Middle frontal gyrus (tissue), 1 donor: ENCODE data around the gene PRKN.

ENCODE experiments used
- DNase-seq: peaks from one replicate; pipeline ENCODE4 v3.0.0-alpha.2; 2015; ENCODE audit warnings: low spot score; ENCODE audit errors: extremely low spot score

The PRKN gene

DNA sequence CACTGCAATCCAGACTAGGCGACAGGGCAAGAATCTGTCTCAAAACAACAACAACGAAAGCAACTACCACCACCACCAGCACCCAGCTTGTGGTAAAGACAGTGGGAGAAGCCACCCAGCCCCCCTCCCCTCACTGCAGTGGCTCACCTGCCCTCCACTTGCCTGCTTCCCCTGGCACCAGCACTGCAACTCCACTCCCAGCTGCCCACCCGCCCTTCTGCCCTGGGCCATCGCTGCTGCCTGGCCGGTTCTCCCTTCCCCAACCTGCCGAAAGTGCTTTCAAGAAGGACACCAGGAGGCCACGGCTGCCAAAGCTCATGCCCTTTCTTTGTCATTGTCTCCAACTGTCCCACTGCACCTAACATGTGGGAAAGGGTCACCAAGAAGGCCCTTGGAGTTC, 1359.1 kb downstream of the PRKN start:
- DNase-seq: no peak

DNA sequence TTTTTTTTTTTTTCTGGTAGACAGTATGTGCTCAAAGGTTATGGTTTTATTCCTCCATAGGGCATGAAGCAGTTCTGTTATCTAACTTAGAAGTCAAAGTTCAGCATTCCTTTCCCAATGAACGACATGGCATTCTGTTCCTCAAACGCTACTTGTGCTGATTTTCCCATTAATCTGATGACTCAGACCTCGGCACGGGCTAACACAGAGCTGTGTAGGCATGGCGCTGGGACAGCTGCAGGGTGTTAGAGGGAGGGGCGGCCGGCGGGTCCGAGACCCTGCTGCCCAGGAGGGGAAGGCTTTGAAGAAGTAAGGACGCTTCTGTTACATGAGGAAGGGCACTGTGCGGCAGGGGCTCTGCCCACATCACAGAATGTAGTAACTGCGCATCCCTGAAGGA, 1360.1 kb downstream of the PRKN start:
- no peak for DNase-seq

DNA sequence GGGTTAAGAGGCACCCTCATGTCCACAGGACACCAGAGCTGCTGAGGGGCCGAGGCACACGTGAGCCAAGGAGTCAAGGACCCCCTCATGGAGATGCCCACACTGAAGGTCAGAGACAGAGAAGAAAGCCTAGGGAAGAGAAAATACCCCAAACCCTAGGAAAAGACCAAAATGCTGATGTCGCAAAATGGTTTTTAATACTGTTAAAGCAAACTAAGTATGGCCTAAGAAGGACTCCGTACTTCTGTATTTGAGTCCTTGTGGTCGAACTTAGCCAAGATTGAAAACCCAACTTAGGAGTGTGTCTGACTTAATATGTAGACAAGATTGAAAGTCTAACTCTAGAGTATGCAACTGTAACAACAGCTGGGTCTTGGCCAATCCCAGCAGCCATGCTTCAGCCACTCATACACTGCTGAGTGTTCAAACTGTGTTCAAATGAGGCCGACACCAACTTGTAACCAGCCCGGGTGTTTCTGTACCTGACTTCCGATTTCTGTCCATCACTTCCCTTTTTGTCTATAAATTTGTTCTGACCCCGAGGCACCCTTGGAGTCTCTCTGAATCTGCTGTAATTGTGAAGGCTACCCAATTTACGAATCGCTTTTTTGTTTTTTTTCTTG, 1361.2 kb downstream of the PRKN start:
- no peak for DNase-seq

DNA sequence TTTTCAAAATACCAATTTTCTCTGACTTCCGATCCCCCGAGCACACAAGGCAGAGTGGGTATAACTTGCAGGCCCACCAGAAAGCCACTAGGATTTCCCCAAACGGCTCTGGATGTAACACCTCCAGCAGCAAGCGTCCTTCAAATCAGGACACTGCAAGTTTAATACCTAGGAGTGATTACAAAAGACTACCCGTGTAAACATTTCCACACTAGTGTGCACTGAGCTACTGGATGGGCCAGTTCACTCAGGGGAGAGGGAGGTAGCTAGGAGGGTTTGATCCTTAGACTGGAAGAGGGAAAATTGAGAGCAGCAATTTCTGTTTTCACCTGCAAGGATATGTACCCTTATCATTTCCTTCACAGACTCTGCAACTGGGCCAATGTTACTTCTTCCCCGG, 1361.9 kb downstream of the PRKN start:
- no peak for DNase-seq

DNA sequence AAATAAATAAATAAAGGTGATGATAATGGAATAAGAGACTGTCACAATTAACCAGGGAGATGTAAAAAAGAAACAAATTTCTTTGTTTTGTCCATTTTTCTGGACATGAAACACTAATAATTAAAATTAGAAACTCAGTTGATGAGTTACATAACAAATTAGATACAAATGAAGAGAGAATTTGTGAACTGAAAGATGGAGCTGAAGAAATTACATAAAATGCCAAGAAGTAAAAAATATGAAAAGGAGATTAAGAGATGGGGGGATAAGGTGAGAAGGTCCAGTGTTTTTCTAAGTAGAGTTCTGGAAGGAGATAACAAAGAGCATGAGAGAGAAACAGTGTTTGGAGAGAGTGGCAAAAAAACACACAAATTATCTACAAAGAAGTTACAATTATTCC, 1364.3 kb downstream of the PRKN start:
- DNase-seq: no peak

DNA sequence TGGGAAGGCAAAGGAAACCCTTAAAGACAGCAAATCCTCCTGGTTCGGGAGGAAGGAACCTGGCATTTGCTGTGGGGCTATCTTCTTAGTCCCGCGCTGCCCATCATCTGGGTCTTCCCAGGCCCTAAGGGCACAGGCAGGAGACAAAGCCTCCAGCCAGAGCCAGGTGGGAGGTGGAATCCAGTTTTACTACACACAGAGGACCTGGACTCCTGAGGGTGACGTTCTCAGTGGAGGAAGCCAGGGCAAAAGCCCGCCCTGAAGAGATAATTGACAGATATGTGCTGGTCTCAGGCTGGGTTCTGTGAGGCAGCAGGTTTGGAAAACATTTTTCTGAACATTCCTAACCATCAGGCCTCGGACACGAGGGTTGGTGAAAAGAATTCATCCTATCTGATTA, 1365.3 kb downstream of the PRKN start:
- DNase-seq: no peak

DNA sequence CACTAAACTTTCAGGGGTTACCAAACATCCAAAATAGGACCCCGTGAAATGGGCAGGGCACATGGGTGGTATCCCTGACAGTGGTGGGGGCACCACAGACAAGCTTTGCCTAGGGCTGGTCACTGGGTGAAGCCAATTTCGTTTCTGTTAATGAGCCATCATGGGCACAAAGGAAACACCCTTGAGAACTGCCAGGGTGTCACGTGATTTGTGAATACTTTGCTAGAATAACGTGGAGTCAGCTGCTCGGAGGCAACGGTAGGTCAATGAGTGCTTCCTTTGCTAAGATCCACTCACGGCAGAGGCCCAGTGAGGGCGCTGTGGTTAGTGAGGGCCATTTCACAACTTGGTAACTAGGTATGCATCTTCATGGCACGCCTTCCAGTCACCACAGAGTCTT, 1366.0 kb downstream of the PRKN start:
- no peak for DNase-seq

DNA sequence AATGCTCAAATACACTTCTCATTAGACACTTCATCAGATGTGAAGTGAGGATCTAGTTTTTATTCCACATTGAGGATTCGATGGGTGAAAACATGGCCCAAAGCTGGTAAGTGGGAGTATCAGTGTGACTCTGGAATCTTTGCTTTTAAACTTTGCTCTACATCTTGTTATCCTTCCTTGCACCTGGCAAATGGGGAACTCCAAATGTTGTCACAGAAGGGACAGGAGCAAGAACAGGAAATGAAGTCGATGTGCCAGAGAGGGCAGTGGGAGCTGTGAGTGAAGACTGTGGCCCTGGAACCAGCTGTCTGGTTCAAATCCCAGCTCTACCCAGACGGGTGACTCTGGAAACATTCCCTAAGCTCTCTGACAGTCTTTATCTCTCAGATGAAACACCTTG, 1367.0 kb downstream of the PRKN start:
- DNase-seq: no peak

DNA sequence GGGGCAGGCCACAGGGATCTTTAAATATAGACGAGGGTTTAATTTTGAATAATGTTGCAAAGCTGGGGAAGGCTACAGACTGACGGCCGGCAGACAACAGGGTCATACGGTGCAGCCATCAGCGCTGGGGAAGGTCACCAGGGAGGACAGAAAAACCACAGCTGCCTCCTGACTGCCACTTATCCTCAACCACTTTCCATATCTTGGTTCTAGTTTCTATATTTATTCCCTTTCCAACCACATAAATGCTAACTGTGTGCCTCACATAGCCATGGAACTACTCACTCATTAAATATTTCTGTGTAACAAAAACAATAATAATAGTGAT, 1368.0 kb downstream of the PRKN start:
- no peak for DNase-seq

DNA sequence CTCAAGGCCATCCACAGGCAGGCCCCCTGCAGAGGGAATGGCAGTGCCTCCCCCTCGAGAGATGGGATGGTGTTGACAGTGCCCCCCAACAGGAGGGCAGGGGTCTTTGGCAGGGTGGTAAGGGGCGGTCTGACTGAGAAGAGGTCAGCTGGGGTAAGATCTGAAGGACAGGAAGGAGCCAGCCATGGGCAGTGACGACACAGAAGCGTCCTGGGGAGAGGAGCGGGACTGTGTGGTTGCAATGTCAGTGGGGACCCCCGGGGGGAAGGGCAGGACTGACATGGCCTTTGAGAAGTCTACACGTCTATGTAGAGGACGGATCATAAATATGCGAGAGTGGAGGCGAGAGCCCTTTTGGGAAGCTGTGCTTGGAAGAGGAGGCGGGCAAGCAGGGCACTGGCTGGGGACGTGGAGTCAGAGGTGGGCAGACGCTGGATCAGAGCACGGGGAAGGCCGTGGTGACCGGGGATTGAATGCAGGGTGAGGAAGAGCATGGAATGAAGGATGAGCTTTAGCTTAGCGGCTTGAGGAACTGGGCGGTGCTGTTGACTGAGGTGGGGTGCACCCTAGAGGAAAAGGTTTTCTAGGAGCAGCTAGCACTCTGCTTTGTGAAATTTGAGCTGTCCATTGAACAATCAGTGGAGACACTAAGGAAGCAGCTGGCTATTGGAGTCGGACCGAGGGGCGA, 1371.3 kb downstream of the PRKN start:
- no peak for DNase-seq

DNA sequence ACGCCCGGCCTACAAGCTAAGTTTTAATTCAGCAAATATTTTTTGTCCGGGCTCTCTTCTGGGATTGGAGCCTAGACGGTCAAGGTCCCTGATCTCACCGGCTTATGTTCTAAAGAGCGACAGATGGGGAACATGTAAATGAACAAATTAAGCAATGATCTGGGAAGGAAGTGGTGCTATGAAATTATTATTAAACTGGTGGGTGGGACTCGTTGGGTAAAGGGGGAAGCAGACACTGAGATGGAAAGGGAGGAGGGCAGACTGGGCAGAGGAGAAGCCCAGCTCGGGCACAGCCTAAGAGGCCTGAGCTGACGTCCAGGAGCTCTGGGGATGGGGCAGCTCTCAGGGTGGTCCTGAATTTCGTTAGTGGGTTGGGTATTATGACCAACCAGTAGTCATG, 1371.9 kb downstream of the PRKN start:
- DNase-seq: no peak

DNA sequence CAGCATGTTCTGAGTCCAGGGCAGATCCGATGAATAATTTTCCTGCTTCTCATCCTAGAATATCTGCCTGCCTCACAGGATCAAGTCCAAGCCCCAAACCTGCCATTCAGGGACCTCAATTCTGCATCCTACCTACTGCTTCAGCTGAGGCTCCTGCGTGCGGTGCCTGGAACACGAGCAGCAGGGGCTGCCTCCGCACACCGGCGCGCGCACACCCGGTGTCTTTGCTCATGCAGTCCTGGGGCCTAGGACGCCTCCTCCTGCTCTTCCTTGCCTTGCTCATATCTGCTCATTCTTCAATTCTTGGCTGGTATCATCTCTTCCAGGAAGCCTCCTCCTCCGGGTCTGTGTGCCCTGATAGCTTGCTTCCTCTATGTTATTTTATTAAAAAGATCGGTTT, 1372.6 kb downstream of the PRKN start:
- no peak for DNase-seq

DNA sequence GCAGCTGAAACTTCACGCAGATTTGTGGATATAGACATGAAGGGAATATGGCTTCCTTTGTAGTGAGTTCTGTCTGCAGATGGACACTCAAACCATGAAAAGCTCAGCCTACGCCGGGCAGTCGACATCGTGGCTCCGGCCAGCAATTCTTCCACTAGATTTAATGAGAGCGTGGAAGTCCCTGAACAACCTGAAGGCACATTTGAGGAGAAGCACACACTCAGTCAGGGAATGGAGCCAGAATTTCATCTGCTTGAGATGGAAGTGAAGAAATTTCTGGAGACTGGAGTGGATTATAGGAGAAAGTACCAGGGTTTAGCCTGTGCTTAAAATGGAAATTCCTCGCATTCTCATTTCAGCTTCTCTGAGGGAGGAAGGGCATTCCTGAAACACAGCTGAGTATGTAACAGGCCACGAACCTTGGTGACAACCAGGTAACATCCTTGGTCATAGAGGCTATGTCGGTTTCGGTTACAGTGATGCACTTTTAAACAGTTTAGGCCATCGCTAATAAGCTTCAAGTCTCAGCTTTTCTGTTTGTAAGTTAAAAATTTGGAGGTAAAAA, 1373.2 kb downstream of the PRKN start:
- DNase-seq: no peak

DNA sequence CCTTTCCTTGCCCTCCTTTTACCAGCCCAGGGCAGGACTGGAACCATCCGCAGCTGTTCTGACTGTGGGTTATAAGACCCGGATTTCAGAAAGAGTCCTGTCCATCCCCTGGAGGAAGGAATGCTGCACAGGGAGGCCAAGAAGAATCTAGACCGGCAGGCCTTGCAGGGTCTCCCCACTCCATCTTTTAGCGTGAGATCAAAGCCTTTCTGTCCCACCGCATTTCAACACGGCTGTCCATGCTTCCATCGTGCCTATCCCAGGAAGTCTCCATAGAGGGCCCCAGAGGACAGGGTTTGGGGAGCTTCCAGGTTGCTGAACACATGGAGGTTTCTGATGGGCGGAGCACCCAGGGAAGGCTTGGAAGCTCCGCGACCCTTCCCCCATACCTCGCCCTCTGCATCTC, 1374.4 kb downstream of the PRKN start:
- no peak for DNase-seq

DNA sequence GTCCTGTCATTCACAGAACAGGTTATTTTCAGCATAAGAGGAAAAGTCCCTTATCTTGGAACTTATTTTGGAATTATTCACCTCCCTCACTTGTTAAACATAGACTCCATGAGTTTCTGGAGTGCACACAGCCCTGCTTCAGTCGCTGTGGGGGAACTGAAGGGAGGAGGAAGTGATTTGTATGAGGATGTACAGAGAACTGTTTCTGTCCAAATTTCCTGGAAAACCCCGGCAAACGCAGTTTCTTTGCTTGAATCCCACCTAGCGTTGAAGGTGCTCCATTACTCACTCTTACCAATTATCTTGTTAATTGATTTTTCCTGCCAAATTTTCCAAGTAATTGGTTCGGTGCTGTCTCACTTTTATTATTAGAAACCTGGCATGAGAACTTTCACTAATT, 1375.7 kb downstream of the PRKN start:
- no peak for DNase-seq

DNA sequence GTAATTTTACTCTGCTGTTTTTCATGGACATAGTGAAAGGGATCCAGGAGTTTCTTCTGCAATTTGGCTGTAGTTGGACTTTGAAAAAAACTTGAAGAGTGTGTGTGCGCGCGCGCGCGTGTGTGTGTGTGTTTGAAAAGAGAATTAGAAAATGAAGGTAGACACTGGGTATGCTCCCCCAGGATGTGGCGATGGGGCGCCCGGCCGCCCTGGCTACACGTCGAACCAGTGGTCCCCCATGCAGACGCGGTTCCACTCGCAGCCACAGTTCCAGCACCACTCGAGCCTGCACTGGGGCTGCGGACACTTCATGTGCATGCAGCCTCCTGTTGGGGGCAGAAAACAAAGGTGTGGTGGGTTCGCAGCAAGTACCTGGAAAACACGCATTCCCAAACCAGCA, 1377.7 kb downstream of the PRKN start:
- DNase-seq: no peak

DNA sequence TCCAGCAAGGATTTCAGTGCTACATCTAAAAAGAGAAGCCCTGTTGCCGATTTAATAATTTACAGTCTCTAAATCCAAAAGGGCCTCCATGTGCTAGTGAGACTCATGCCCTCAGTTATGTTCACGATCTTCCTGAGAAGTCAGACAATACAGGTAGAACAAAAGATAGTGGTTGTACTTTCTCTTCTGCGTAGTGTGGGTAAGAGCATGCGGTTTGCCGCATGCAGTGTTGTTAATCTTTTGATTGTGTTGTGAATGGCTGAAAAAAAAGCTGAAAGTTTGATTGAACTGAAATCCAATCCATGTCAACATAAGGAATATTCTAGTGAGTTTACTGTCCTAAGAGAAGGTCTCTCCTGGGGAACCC, 1379.0 kb downstream of the PRKN start:
- no peak for DNase-seq

DNA sequence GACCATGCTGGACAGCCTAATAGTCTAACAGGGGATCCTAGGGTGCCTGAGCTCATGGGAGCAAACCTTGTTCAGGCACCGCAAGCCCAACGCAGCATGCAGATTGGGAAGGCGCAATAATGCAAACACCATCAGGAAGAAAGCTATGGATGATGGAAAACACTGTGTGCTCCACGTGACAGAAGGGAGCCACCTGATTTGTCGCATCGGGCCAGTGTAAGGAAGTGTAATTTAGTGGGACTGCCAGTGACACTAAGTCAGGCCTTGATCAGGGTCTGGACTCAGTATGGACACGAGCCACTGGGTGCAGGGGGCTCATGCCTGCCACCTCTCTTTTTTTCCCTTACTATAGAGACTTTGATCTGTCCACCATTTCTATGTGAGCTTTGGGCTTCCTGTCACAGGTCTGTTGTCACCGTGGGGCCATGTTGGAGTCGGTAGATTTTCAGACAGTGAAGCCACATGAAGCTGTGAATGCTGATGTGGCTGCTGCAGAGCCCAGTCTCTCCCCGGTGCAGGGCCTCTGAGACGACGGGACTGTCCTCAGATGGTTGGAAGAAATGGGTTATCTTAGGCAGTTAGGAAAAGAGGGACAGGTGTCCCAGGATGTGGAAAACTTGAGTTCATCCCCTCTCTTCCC, 1379.5 kb downstream of the PRKN start:
- DNase-seq: no peak

DNA sequence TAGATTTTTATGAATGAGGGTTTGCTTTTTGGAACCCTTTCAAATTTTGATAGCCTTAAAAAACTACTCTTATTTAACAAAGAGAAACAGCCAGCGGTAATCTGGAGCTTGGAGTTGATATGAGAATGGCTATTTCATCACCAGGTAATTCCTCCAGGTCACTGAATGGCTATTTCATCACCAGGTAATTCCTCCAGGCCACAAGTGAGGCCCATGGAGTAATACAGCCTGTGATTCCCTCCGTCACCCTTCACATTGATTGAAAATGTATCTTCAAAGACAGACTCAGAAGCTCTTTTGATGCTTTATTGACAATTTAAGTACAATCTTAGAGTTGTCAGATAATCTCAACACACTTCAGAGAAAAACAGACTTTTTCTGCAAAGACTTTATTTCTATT, 1380.4 kb downstream of the PRKN start:
- no peak for DNase-seq

DNA sequence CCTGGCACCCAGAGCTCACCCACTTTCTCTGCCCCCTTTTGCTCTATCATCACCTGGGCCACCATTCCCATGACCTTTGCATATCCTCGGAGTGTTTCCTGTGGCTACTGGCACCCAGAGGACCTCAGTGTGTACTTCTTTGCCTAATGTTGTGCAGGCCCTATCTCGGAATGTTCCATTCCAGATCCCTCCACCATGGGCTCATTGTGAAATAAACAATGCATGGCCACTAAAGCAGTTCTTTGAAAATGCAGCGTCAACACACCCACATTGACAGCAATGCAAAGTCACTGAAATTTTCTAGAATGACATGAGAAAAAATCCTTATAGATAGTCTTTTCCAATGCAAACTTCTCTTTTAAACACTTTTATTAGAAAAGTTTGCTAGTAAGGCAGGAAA, 1380.8 kb downstream of the PRKN start:
- no peak for DNase-seq

DNA sequence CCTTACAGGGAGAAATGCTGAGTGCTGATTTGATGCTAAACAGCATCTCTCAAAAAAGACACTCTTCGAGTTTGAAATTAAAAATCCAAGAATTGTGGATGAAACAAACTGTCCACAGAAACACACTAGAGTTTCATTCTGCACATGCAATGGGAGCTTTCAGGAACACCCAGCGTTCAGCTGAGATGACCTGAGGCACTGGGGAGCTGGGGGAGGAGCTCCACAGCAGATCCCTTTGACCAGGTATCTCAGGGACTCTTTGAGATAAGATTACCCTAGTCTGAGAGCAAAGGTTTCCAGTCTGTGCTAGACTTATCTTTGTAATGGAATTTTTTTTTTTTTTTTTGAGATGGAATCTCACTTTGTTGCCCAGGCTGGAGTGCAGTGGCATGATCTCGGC, 1382.9 kb downstream of the PRKN start:
- no peak for DNase-seq

DNA sequence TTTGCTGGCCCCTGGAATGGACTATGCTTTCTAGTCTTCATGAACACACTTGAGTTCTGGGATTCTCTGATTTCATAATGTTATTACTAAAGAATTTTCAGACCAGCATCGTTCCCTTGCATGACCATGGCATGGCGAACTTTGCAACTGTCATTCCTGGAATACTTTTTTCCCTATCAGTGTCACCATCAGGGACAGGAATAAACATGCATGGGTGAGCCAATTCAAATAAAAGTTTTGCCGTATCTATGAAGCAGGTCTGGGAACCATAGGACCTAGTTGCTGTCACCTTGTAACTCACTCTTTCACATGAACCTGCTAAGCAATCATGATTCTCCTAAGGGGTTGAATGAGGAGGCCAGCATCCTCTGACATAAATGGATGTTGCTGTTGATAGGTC, 1385.5 kb downstream of the PRKN start:
- DNase-seq: no peak

DNA sequence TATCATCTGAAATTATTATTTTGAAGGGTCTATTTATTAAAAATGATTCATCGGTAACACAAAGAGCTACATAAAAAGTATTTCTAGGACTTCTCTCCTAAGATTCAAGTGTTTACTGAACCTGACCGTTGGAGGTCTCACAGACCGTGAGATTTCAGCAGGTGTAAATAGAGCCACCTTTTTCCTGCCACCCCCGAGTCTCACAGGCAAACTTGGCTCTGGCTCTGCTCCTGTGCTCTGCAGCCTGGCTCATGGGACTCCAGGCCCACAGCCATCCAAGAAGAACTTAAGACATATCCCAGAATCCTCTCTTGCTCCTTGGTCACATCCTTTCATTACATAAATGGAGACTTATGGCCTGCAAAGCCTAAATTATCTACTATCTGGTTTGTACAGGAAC, 1385.9 kb downstream of the PRKN start:
- no peak for DNase-seq
